Activated naive CD4-positive, alpha-beta T cell (primary cell): ENCODE data around the gene CYP11A1.

Source experiments
- DNase-seq, 4 experiments: peaks; one replicate each; lab custom pipeline; 2025; lab: John Stamatoyannopoulos, UW

The CYP11A1 gene

GRCh38 chr15:74347757-74348250, 19.6 kb downstream of the CYP11A1 start:
- no peak for DNase-seq

- DNase-seq = no peak
Measured at GRCh38 chr15:74345051-74345450, 22.4 kb downstream of the CYP11A1 start.

- DNase-seq = no peak
Measured at GRCh38 chr15:74343797-74344127, 23.7 kb downstream of the CYP11A1 start.

GRCh38 chr15:74343127-74343796, 24.2 kb downstream of the CYP11A1 start:
- no peak for DNase-seq

- no peak for DNase-seq
Measured at GRCh38 chr15:74340150-74340549, 27.3 kb downstream of the CYP11A1 start.

GRCh38 chr15:74339371-74339770, 28.1 kb downstream of the CYP11A1 start:
- no peak for DNase-seq

- no peak for DNase-seq
Measured at GRCh38 chr15:74338676-74339075, 28.8 kb downstream of the CYP11A1 start.

- DNase-seq = no peak
Measured at GRCh38 chr15:74337607-74338211, 29.7 kb downstream of the CYP11A1 start.

- no peak for DNase-seq
Measured at GRCh38 chr15:74337146-74337545, 30.3 kb downstream of the CYP11A1 start.

- no peak for DNase-seq
Measured at GRCh38 chr15:74336061-74337005, 31.1 kb downstream of the CYP11A1 start.

GRCh38 chr15:74335396-74335795, 32.0 kb downstream of the CYP11A1 start:
- no peak for DNase-seq

GRCh38 chr15:74334127-74334526, 33.3 kb downstream of the CYP11A1 start:
- DNase-seq = no peak

GRCh38 chr15:74333662-74334061, 33.8 kb downstream of the CYP11A1 start:
- DNase-seq = no peak

- DNase-seq = no peak
Measured at GRCh38 chr15:74333093-74333492, 34.4 kb downstream of the CYP11A1 start.

GRCh38 chr15:74332611-74333010, 34.8 kb downstream of the CYP11A1 start:
- no peak for DNase-seq

GRCh38 chr15:74332011-74332410, 35.4 kb downstream of the CYP11A1 start:
- no peak for DNase-seq

GRCh38 chr15:74330861-74331408, 36.5 kb downstream of the CYP11A1 start:
- DNase-seq = no peak

GRCh38 chr15:74328331-74329056, 39.0 kb downstream of the CYP11A1 start:
- DNase-seq = no peak

GRCh38 chr15:74327756-74328155, 39.7 kb downstream of the CYP11A1 start:
- DNase-seq = no peak

- DNase-seq = no peak
Measured at GRCh38 chr15:74326746-74327145, 40.7 kb downstream of the CYP11A1 start.

GRCh38 chr15:74324714-74325113, 42.7 kb downstream of the CYP11A1 start:
- DNase-seq = no peak
